Raji (cell line): ENCODE data around the gene FBXO44.

Source experiments
- POLR2A ChIP-seq: IDR thresholded peaks from 2 replicates; pipeline ENCODE4 v1.6.1; 2011; ENCODE audit warnings: low read depth, low read length, control low read depth; ENCODE audit not compliant: insufficient read depth

FBXO44 gene

GRCh38 chr1:11629184-11630016, 25.3 kb upstream of the FBXO44 start:
- TF ChIP-seq POLR2A, result no peak

GRCh38 chr1:11634365-11635192, 20.1 kb upstream of the FBXO44 start:
- no peak for TF ChIP-seq POLR2A

DNA sequence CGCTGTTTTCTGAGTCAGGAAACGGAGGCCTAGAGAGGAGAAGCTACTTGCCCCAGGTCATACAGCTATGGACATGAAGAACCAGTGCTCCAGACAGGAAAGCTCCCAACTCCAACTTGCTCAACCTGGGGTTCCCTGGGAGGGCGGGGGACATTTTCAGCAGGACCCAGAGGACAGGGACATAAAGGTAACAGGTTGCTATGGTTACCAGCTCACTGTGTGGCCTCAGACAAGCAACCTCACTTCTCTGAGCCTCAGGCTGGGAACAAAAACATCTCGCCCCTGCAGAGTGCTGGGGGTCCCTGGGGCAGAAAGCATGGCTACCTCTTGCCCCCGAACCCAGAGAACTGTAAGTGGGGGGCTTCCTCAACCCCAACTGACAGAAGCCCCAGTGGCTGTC, 16.6 kb upstream of the FBXO44 start:
- no peak for TF ChIP-seq POLR2A

DNA sequence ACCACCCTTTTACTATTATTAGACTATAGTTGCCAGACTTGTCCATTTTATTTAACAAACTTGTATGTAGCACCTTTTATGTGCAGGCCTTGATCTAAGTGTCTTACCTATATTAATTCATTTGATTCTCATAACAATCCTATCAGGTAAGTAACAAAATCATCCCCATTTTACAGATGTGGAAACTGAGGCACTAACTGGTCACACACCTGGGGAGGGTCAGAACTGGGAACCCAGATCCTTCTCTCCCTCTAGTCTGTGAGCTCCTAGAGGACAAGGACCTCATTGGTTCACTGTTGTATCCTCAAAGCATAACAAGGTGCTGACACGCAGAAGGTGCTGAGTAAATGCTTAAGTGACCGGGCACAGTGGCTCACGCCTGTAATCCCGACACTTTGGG, 15.3 kb upstream of the FBXO44 start:
- no peak for TF ChIP-seq POLR2A

DNA sequence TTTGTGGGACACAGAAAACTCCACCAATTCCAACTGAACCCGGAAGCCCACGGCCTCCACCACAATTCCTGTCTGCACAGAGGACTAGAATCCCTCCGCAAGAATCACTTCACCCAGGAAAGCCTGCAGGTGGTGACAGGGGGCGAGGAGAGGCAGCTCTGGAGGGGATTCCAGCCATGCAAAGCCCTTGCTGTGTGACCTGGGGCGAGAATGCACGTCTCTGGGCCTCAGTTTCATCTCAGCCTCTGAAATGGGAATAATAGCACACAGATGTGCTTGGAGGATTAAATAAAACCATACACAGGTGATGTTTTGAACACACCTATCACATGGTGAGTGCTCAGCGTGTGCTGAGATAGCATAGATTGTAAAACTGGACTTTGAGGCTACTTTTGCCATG, 14.6 kb upstream of the FBXO44 start:
- no peak for TF ChIP-seq POLR2A

GRCh38 chr1:11640944-11641343, 13.7 kb upstream of the FBXO44 start:
- no peak for TF ChIP-seq POLR2A

DNA sequence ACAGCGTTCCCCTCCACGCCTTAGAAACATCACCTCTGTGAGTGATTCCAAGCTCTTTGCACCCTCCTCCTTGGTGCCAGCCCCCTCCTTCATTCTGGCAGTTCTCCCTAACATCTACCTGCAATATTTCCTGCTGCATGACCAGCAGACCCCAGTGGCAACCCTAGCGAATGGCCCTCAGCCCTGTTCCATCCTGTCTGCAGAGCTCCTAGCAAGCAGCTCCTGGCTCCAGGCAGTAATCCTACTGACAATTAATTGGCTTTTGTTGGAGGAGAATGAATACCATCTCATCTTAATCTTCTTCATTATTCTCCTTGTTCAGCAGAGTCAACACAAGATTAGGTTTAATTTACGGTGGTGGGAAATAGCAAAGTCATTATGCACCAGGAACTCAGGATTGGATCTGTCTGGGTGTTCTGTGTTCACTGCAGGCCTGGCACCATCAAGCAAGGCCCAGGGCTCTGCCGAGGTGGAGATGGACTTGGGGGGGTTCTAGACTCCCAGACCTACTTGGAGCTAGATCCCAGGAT, 12.8 kb upstream of the FBXO44 start:
- TF ChIP-seq POLR2A, result no peak

DNA sequence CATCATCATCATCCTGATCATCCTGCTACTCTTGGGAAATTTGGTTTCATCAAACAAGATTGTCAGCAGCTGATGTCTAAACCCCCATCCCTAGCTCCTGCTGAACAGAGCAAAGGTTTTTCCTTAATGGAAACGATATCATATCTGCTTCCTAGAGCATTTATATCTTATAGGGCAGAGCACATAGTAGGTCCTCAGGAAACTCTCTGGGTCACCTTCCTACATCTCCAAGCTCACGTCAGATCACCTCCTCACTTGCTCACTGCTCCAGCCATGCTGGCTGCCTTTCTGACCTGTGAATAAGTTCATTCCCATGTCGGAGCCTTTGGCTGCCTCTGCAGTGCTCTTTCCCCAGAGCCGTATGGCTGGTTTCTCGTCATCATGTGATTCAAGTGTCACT, 10.9 kb upstream of the FBXO44 start:
- TF ChIP-seq POLR2A, result no peak

DNA sequence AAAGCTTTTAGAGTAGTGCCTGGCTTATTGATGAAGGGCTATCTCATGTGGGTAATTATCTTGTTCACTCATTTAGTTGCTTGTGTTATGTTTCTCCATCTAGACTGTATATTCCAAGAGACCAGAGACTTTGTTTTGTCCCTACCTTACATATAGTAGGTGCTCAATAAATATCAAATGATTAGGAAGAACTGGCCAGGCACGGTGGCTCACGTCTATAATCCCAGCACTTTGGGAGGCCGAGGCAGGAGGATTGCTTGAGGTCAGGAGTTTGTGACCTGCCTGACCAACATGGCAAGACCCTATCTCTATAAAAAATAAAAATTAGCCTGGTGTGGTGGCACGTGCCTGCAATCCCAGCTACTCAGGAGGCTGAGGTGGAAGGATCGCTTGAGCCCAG, 9.4 kb upstream of the FBXO44 start:
- TF ChIP-seq POLR2A, result no peak

DNA sequence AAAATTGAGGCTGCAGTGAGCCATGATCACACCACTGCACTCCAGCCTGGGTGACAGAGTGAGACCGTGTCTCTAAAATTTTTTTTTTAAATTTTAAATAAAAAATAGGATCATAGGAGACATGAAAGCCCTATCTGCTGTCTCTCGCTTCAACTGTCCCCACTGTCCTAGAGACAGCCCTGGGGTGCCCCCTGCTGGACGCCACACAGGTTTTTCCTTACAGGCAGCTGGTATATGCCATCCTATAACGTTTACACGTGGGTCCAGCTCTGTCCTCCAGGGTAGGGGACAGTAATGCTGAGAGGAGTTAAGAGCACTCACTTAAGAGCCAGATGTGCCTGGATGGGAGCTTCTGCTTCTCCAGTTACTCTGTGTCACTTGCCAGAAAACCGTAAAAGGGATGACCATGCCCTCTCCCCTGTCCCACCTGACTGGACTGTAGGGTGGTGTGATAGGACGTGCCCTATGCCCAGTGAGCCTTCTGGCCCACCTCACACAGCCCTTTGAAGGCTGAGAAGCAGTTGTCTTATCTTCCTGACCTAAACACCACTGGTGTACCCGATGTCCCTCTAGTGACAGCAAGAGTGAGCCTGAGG, 8.9 kb upstream of the FBXO44 start:
- TF ChIP-seq POLR2A, result no peak

GRCh38 chr1:11646317-11646716, 8.4 kb upstream of the FBXO44 start:
- TF ChIP-seq POLR2A, result no peak

DNA sequence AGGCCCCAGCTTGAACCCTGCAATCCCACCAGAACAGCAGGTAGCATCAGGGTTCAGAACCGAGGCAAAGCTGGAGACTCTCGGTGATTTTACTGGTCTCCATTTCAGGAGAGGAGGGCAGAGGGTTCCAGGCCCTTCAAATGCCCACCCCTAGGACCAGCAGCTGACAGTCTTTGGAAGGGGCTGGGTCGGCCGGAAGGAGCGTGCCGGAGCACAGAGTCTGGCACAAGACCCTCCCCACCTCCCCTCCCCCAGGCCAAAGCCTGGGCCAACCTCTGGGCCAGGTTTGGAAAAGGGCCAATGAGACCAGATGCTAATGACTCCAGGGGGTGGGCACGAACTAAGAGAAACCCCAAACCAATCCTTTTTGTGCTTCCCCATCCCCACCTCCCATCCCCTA, 7.3 kb upstream of the FBXO44 start:
- TF ChIP-seq POLR2A, result no peak

- TF ChIP-seq POLR2A, result no peak
These were observed 6.6 kb upstream of the FBXO44 start for GRCh38 chr1:11648039-11648438.

- TF ChIP-seq POLR2A, result no peak
These were observed 5.9 kb upstream of the FBXO44 start for GRCh38 chr1:11648732-11649158.

DNA sequence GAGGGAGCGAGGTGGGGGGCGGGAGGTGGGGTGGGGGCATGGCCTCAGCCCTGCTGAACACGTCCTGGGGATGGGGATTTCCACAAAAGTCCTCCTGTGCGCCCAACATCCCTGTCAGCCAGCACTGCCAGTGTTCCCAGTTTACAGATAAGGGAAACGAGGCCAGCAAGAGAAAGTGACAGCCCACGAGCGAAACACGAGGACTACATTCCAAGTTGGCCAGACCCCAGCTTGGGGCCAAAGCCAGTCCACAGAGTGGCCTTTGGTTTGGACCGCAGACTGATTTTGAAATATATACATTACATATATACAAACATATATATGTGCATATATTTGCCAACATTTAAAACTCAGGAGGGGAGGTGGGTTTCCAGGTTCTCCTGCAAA, 5.4 kb upstream of the FBXO44 start:
- no peak for TF ChIP-seq POLR2A
